Activated CD8-positive, alpha-beta memory T cell treated with anti-CD3 and anti-CD28 coated beads for 1 hour (primary cell): ENCODE results near the gene HRH2.
"Not testable (repeated sequence)": the region's sequence is repeated elsewhere in the genome, so short reads cannot be mapped to it uniquely, and the experiment has no call there.

Experiments used
- DNase-seq, 2 donors: peaks; one replicate each; pipeline ENCODE4 v3.0.0-alpha.2; 2020; ENCODE audit warnings: low read depth in 1 of 2; ENCODE audit errors: extremely low read depth in 1 of 2

HRH2 gene

DNA sequence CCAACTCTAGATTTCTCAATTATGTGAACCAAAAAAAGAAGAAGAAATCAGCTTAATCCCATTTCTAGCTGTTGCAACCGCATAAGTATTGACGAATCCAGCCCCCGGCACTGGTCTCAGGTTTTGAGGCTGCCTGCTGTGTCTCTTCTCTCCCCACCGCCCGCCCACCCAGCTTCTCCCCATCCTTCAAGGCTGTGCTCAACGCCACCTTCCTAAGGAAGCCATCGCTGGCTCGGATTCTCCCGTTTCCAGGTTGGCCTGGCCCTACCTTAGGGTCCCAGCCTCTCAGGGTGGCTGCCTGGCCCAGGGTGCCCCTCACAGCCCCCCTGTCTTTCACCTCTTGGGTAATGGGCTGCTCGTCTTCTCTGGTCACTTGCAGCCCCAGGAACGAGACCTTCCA is 77.8 kb downstream of the HRH2 start:
- no peak for DNase-seq

- DNase-seq, result no peak
Observed at GRCh38 chr5:175736652-175737051, 78.8 kb downstream of the HRH2 start.

- no peak for DNase-seq
Observed at GRCh38 chr5:175737481-175737880, 79.6 kb downstream of the HRH2 start.

GRCh38 chr5:175738126-175738525 is 80.3 kb downstream of the HRH2 start:
- no peak for DNase-seq

- DNase-seq, result no peak
Observed at GRCh38 chr5:175738602-175739133, 80.8 kb downstream of the HRH2 start.

GRCh38 chr5:175740014-175740413 is 82.1 kb downstream of the HRH2 start:
- DNase-seq, result no peak

GRCh38 chr5:175741556-175741955 is 83.7 kb downstream of the HRH2 start:
- no peak for DNase-seq

DNA sequence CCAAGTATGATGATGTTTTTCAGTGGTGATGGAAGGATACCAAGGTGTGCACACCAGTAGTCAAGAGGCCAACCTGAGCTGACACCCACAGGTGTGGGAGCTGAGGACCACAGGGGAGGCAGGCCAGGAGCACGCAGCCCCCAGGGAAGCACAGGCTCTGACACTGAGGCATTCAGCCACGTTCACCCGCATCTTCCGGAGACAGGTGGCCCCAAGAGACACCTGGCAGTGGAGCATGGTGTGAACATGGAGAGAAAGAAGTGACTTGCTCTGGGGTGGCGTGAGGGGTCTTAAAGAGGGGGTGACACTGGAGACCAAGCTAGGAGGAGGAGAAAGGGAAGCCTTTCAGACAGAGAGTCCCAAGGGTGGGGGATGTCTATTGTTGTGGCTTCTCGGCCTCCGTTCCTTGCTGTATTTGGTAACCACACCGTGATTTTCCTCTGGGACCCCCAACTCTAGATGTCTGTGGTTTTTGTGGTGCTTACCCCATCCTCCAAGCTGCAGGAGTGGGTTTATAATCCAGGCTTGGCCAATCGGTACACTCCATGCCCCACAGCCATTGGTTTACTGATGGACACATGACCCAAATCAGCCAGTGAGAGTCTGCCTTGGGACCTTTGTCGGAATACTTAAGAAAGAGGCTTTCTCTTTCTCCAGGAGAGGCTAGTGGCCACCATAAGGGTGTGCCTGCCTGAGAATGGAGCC is 84.6 kb downstream of the HRH2 start:
- DNase-seq, result no peak

DNA sequence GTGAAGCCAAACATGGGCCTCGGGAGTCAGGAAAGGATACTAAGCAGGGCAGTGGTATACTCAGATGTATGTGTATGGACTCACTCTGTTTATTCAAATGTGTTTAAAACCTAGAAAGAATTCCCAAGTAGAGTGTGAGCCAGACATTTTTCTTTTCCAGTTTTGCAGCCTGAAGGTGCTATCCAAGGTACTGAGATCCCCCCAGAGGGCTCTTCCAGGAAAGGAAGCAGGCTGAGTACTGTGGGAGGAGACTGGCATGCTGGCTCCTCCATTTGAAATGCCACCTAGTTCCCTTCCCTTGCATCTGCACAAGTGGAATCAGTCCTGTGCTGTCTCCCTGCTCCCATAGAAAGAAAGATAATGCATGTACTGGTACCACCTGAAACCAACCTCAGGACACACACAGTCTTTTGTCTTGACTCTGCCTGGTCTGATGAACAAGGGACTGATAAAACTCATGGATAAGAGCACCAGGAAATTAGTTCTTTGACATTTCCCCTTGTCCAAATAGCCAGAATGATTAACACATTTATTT is 85.9 kb downstream of the HRH2 start:
- no peak for DNase-seq

- DNase-seq, result no peak
Observed at GRCh38 chr5:175745210-175745609, 87.3 kb downstream of the HRH2 start.

GRCh38 chr5:175746851-175747250 is 89.0 kb downstream of the HRH2 start:
- no peak for DNase-seq

DNA sequence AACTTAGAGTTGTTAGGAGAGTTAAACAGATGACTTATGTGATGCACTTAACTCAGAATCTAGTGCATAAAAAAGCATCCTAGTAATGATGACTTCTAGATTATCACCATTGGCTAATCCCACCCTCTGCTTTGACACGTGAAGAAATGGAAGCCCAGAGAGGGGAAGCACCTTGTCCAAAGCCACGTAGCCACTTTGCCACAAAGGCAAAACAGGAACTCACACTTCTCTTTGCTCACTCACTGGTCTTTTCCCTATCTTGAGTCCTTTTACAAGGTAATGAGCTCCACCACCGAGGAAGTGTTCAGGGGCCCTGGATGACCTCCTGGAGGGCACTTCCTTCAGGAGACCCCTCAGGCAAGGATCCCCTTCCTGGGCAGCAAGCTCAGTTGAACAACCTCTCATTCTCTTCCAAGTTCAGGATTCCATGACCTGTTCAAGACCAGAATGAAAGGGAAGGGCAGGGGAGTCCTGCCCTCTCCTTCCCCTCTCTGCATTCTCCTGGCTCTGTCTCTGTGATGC is 89.7 kb downstream of the HRH2 start:
- DNase-seq, result no peak

- no peak for DNase-seq
Observed at GRCh38 chr5:175748650-175749049, 90.8 kb downstream of the HRH2 start.

- no peak for DNase-seq
Observed at GRCh38 chr5:175749591-175749990, 91.7 kb downstream of the HRH2 start.

- no peak for DNase-seq
Observed at GRCh38 chr5:175750511-175750931, 92.7 kb downstream of the HRH2 start.

- no peak for DNase-seq
Observed at GRCh38 chr5:175751369-175751768, 93.5 kb downstream of the HRH2 start.

DNA sequence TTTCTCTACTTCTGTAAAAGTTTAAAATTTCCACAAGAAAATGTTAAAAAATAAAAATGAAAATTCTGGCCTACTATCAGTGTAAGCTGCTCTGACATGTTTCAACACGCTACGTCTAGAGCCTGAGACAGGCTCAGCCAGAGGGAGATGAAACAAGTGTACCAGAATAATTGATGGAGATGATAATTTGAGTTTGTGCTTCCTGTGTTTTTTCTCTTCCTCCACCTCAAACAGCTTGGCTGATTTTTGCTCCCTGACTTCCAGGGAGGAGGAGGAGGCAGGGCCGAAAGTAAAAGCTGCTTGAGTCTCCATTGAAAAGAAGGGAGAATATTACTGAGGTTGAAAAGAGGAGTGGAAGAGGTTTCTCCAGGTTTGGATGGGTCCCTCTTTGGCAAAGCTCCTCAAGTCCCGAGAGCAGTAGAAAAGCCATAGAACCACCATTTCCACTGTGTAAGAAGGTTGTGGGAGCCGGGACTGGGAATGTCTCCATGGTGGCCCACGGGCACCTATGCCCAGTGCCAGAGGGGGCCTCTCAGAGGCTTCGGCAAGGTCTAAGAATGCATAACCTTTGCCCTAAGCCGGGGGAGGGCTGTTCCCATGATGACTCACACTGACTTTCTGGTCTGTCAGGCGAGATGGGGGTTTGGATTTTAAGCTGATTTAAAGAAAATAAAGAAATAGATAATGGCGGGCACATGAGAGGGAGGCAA is 95.1 kb downstream of the HRH2 start:
- no peak for DNase-seq

- DNase-seq, result no peak
Observed at GRCh38 chr5:175753536-175754402, 95.9 kb downstream of the HRH2 start.

DNA sequence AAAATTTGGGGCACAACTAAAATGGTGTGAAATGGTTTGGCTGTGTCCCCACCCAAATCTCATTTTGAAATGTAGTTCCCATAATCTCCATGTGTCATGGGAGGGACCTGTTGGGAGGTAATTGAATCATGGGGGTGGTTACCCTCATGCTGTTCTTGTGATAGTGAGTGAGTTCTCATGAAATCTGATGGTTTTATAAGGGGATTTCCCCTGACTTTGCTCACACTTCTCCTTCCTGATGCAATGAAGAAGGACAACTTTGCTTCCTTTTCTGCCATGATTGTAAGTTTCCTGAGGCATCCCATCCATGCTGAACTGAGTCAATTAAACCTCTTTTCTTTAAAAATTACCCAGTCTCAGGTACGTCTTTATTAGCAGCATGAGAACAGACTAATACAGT is 102.1 kb downstream of the HRH2 start:
- not testable (repeated sequence) for DNase-seq
